ENCODE measurements around the gene PRPF38B.
A peak's percentile ranks its signal among the peaks of the same experiment; 100 is the strongest.
"Not testable (repeated sequence)": the region's sequence is repeated elsewhere in the genome, so short reads cannot be mapped to it uniquely, and the experiment has no call there.

The PRPF38B gene

GRCh38 chr1:108691942-108692723 lies at the start of gene PRPF38B:
PRPF38B (plus strand) TSS chr1:108692310; CDS start chr1:108692592, 282 bp downstream.
- peak; percentile 89 for DNase-seq

GRCh38 chr1:108643492-108644335 lies 48.4 kb upstream of the PRPF38B start:
- peak; percentile 62 for DNase-seq

- DNase-seq, result no peak
These were observed 47.1 kb upstream of the PRPF38B start for GRCh38 chr1:108644984-108645383.

- DNase-seq, result no peak
These were observed 46.4 kb upstream of the PRPF38B start for GRCh38 chr1:108645564-108646184.

GRCh38 chr1:108646265-108646647 lies 45.9 kb upstream of the PRPF38B start:
- DNase-seq, result no peak

GRCh38 chr1:108646648-108647269 lies 45.4 kb upstream of the PRPF38B start:
- no peak for DNase-seq

DNA sequence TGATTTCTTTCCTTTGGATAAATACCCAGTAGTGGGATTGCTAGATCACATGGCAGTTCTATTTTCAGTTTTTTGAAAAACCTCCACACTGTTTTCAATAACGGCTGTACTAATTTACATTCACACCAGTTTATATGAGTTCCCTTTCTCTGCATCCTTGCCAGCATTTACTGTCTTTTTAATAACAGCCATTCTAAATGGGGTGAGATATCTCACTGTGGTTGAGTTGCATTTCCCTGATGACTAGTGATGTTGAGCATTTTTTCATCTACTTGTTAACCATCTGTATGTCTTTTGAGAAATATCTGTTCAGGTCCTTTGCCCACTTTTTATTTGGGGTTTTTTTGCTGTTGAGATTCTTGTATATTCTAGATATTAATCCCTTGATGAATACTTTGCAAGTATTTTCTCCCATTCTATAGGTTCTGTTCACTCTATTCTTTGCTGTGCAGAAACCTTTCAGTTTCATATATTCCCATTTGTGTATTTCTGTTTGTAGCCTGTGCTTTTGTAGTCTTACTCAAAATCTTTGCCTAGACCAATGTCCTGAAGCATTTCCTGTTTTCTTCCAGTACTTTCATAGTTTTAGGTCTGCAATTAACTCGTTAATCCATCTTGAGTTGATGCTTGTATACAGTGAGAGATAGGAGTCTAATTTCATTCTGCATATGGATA lies 38.5 kb upstream of the PRPF38B start:
- DNase-seq, result no peak

DNA sequence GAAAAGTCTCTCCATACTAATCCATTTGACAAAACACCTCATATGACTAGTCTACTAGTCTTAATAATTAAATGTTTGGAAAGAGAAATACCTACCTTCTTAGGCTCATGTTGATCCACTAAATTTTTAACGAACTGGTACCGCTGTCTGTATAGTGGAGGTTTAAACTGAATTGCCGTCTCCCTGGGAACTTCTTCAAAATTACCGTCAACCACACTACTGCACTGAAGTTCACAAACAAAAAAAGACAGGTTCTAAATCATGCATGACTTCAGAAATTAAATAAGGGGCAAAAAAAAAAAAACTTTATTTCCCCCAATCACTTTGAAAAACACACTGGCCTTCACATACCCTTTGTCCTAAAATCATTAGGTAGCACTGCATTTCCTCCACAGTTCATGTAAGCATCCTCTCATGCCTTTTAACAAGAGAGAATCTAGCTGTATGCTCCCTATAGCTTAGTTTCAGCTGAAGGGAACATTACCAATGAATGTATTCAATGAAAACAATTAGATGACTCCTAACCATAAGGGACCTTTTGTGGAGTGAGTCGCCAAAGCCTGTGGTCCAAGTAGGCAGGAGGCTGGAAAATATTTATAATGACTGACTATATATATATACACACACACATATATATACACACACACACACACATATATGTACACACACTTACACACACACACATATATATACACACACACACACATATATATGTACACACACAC lies 34.6 kb upstream of the PRPF38B start:
- no peak for DNase-seq

DNA sequence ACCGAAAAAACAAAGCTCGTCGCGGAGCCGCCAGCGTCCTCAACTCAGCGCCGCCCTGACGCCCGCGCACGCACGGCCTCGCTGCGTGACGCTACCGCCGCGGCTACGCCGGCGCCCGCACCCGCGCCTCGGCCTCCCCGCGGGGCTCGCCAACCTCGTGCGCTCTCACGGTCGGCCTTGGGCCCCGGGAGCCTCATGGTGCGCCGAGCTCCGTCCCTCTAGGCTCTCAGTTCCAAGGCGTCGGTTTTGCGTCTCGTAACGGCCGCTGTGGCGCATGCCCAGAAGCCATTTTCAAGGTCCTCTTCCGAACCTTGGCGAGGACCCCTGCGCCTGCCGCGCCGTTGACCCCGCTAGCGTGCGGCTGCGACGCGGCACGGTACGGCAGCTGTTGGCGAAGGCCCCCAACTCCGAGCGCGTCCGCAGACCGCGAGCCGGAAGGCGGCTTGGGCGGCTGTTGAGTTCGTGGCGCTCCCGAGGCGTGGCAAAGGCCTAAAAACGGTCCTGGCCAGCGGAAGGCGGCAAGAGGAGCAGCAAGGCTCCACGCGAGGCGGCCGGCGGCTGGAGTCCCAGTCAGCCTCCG lies 31.0 kb upstream of the PRPF38B start, which contains the start of gene HENMT1:
TSS of gene HENMT1 (minus strand) at position 64 of the 580 bp plus-strand sequence. CDS start 1,209 bp downstream, outside the sequence.
- no peak for DNase-seq

DNA sequence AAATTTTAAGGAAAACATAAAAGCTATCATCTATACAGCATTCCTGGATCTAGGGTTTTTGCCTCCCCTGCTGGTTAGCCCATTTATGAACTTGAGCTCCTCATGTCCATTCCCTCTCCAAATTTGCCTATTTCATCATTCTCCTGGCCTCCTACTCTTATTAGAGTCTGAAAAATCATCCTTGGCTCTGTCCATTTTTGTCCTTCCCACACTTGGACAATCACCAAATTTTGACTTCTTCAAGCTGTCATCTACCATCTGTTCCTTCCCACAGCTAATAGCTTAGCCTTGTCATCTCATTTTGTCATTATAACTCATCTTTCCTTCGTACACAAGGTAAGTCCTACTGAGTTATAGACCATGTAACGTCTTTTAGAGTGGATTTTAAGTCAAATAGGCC lies 29.0 kb upstream of the PRPF38B start:
- no peak for DNase-seq

DNA sequence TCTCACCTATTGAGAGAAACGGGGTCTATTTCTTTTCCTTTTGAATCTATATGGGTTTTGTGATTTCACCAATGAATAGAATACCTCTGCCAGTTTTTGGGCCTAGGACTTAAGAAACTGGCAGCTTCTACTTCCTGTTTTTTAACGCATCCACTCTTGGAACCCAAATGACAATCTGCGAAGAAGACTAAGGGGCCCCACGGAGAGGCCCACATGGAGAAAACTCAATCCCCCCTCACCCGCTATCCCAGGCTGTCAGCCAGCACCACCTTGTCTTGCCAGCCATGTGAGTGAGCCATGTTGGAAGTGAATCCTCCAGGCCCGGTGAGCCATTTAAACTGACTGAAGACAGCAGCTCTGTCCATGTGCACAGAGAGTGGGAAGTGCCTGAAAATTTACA lies 27.6 kb upstream of the PRPF38B start:
- DNase-seq, result no peak

- DNase-seq, result no peak
These were observed 27.0 kb upstream of the PRPF38B start for GRCh38 chr1:108665067-108665466.

- no peak for DNase-seq
These were observed 26.3 kb upstream of the PRPF38B start for GRCh38 chr1:108665771-108666170.

- DNase-seq, result not testable (repeated sequence)
These were observed 24.7 kb upstream of the PRPF38B start for GRCh38 chr1:108667422-108667821.

DNA sequence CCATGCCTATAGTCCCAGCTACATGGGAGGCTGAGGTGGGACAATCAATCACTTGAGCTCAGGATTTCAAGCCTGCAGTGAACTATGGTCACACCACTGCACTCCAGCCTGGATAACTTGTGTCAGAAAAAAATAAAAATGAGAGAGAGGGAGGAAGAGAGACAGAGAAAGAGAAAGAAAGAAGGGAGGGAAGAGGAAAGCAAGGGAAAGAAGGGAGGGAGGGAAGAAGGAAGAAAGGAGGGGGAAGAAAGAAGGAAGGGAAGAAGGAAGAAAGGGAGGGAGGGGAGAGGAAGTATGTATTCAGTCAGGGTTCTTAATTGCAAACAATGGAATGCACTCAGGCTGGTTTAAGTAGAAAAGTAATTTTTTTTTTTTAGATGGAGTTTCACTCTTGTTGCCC lies 23.3 kb upstream of the PRPF38B start:
- no peak for DNase-seq

DNA sequence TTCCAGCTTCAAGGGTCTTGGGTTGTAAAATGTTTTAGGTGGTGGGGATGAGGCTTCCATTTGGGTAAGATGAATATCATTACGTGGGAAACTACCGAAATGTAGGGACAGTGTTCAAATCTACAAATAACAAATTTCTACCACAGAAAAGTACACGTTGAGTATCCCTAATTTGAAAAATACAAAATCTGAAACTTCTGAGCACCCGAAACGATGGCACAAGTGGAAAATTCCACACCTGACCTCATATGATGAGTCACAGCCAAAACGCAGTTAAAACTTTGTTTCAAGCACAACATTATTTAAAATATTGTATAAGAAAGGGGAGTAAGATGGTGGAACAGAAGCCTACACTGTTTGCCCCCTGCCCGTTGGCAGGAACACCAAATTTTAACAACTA lies 22.4 kb upstream of the PRPF38B start:
- DNase-seq, result no peak

DNA sequence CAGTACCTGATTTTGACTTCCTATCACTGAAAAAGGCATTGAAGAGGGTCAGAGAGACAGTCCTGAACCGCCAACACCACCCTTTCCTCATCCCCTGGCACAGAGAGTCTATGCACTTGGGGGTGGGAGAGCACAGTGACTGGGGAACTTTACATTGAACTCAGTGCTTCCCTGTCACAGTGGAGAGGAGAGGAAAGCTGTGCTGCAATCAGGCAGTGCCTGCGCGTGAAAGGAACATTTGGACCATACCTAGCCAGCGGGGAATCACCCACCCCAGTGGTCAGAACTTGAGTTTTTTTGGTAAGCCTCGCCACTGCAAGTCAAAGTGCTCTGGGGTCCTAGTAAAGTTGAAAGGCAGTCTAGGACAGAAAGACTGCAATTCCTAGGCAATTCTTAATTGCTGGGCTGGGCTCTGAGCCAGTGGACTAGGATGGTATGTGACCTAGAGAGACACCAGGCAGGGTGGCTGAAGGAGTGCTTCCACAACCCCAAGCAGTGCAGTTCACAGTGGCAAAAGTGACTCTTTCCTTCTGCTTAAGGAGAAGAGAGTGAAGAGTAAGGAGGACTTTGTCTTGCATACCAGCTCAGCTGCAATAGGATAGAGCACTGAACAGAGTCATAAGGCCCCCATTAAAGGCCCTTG lies 21.9 kb upstream of the PRPF38B start:
- DNase-seq, result no peak

- DNase-seq, result no peak
These were observed 21.0 kb upstream of the PRPF38B start for GRCh38 chr1:108671143-108671542.

GRCh38 chr1:108678706-108679105 lies 13.4 kb upstream of the PRPF38B start:
- DNase-seq, result no peak

DNA sequence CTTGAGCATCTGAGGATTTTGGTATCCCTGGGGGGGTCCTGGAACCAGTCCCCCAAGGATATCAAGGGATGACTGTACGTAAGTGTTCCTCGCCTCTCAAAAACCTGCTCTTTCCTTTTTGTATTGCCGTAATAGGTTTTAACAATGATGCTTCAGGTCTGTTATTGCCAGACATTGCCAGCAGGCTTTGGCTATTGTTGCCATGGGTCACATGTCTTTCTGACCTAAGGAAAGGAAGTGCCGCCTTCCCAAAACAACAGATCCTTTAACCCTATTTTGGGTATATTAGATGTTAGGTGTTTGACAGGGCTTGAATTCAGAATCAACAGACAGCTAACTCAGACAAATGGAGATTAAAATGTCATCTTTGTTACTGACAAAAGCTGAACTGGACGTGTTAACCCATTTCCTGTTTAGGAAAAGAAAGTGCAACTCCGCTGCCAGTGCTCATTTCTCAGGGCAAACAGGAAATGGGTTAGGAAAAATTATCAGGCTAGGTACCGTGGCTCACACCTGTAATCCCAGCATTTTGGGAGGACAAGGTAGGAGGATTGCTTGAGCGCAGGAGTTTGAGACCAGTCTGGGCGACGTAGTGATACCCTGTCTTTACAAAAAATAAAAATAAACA lies 12.4 kb upstream of the PRPF38B start:
- DNase-seq, result no peak
